Ecto neural progenitor cell (in vitro differentiated cells): Measurements from ENCODE around the gene PGA3.
"Not testable (repeated sequence)": the region's sequence is repeated elsewhere in the genome, so short reads cannot be mapped to it uniquely, and the experiment has no call there.

Experiments used
- DNase-seq: peaks from one replicate; pipeline ENCODE4 v3.0.0-alpha.2; 2018; ENCODE audit warnings: low spot score

PGA3 gene

GRCh38 chr11:61210629-61211028, 7.3 kb downstream of the PGA3 start:
- DNase-seq: not testable (repeated sequence)

GRCh38 chr11:61211327-61211952, 8.1 kb downstream of the PGA3 start:
- DNase-seq: not testable (repeated sequence)

GRCh38 chr11:61212202-61212601, 8.9 kb downstream of the PGA3 start:
- DNase-seq: not testable (repeated sequence)

GRCh38 chr11:61213711-61214324, 10.5 kb downstream of the PGA3 start:
- not testable (repeated sequence) for DNase-seq

- not testable (repeated sequence) for DNase-seq
These were observed 15.0 kb downstream of the PGA3 start for GRCh38 chr11:61218306-61218705.

GRCh38 chr11:61219016-61219415, 15.7 kb downstream of the PGA3 start:
- not testable (repeated sequence) for DNase-seq

- DNase-seq: not testable (repeated sequence)
These were observed 18.7 kb downstream of the PGA3 start, which contains the start of gene PGA4 for GRCh38 chr11:61222047-61222446. TSS of gene PGA4 (plus strand) at chr11:61222347. CDS start at chr11:61222401, 54 bp downstream.

- not testable (repeated sequence) for DNase-seq
These were observed 19.4 kb downstream of the PGA3 start for GRCh38 chr11:61222692-61223091.

GRCh38 chr11:61226457-61227137, 23.3 kb downstream of the PGA3 start:
- not testable (repeated sequence) for DNase-seq

- not testable (repeated sequence) for DNase-seq
These were observed 26.1 kb downstream of the PGA3 start for GRCh38 chr11:61229458-61229857.

GRCh38 chr11:61231033-61231432, 27.7 kb downstream of the PGA3 start:
- not testable (repeated sequence) for DNase-seq

GRCh38 chr11:61231585-61231984, 28.3 kb downstream of the PGA3 start:
- not testable (repeated sequence) for DNase-seq

GRCh38 chr11:61232548-61233145, 29.3 kb downstream of the PGA3 start:
- not testable (repeated sequence) for DNase-seq

GRCh38 chr11:61237130-61237529, 33.8 kb downstream of the PGA3 start:
- not testable (repeated sequence) for DNase-seq

GRCh38 chr11:61240288-61240687, 37.0 kb downstream of the PGA3 start:
- not testable (repeated sequence) for DNase-seq

GRCh38 chr11:61240875-61241274, 37.6 kb downstream of the PGA3 start, which contains the start of gene PGA5:
TSS of gene PGA5 (plus strand) at chr11:61241175. CDS start at chr11:61241227, 52 bp downstream.
- DNase-seq: not testable (repeated sequence)

GRCh38 chr11:61241526-61241925, 38.2 kb downstream of the PGA3 start:
- DNase-seq: not testable (repeated sequence)

GRCh38 chr11:61245284-61245964, 42.1 kb downstream of the PGA3 start:
- DNase-seq: not testable (repeated sequence)

- not testable (repeated sequence) for DNase-seq
These were observed 44.8 kb downstream of the PGA3 start for GRCh38 chr11:61248071-61248470.

- DNase-seq: not testable (repeated sequence)
These were observed 45.9 kb downstream of the PGA3 start for GRCh38 chr11:61249201-61249600.
